Caco-2 (cell line): ENCODE data around the gene NRXN3. TPM values are rescaled to one million over a fixed set of nuclear protein-coding genes. Genes with fewer than 3 reads are reported as not detected.

Experiments used
- BruUV-seq: library from RNA; stranded (reverse); fragments of 400-500 nt; replicated peaks from 2 replicates; lab custom pipeline; 2021; lab: Mats Ljungman, UMichigan
- CTCF ChIA-PET: fragments of 300-600 bp; sonication (Branson Sonifier 250); formaldehyde crosslinking; loops from one replicate; lab custom pipeline; 2022; ENCODE audit warnings: antibody characterized with exemption; lab: Charles Lee
- POLR2A ChIA-PET: fragments of 300-600 bp; sonication (Branson Sonifier 250); formaldehyde crosslinking; loops from one replicate; lab custom pipeline; 2022; ENCODE audit warnings: antibody characterized with exemption; lab: Charles Lee
- DNase-seq, 2 experiments: peaks; one replicate each; pipeline versions ENCODE4 v3.0.0 to v3.0.0-alpha.2; 2020 to 2022
- H3K27me3 ChIP-seq: replicated peaks from 2 replicates; pipeline ENCODE4 v1.6.0; 2011; ENCODE audit warnings: low read length; ENCODE audit not compliant: control insufficient read depth, insufficient read depth
- H3K36me3 ChIP-seq: 2 replicates; pipeline ENCODE4 v1.5.1; 2011; ENCODE audit warnings: low read length; ENCODE audit not compliant: control insufficient read depth, insufficient read depth
- H3K4me1 ChIP-seq: fragments of 250-450 bp; sonication (Bioruptor Pico); 2 replicates; pipeline ENCODE4 v1.5.1; 2020; ENCODE audit warnings: mild to moderate bottlenecking
- H3K4me3 ChIP-seq: 2 replicates; pipeline ENCODE4 v1.5.1; 2011; ENCODE audit warnings: low read depth, mild to moderate bottlenecking, control low read depth, low read length
- H3K9me3 ChIP-seq: fragments of 250-450 bp; sonication (Bioruptor Pico); 2 replicates; pipeline ENCODE4 v1.5.1; 2020; ENCODE audit warnings: mild to moderate bottlenecking, moderate library complexity
- H3K27ac Mint-ChIP-seq: one replicate; pipeline ENCODE4 v1.8.0; 2022; ENCODE audit warnings: mixed read lengths; ENCODE audit not compliant: unreplicated experiment
- H3K27me3 Mint-ChIP-seq: one replicate; pipeline ENCODE4 v1.8.0; 2022; ENCODE audit warnings: mixed read lengths; ENCODE audit not compliant: insufficient read depth, unreplicated experiment
- H3K36me3 Mint-ChIP-seq: one replicate; pipeline ENCODE4 v1.8.0; 2022; ENCODE audit warnings: mild to moderate bottlenecking, mixed read lengths; ENCODE audit not compliant: insufficient read depth, unreplicated experiment
- H3K4me1 Mint-ChIP-seq: one replicate; pipeline ENCODE4 v1.8.0; 2022; ENCODE audit warnings: low read depth, mixed read lengths; ENCODE audit not compliant: unreplicated experiment
- H3K4me3 Mint-ChIP-seq: one replicate; pipeline ENCODE4 v1.8.0; 2022; ENCODE audit warnings: mild to moderate bottlenecking, moderate library complexity, mixed read lengths; ENCODE audit not compliant: unreplicated experiment
- H3K9me3 Mint-ChIP-seq: one replicate; pipeline ENCODE4 v1.8.0; 2022; ENCODE audit warnings: mixed read lengths; ENCODE audit not compliant: unreplicated experiment
- CTCF ChIP-seq, 2 experiments: fragments of 200-600 bp in 1 of 2; IDR thresholded peaks; 1 replicate in 1 of 2; 2 replicates in 1 of 2; pipeline versions ENCODE4 v1.5.1 to v1.8.0; 2011 to 2022; ENCODE audit warnings: antibody characterized with exemption in 1 of 2, control low read depth in 1 of 2, inconsistent platforms in 1 of 2, low read depth in 1 of 2, low read length in 1 of 2, mild to moderate bottlenecking in 1 of 2, moderate library complexity in 1 of 2; ENCODE audit not compliant: insufficient read depth in 1 of 2, severe bottlenecking in 1 of 2, unreplicated experiment in 1 of 2
- intact Hi-C: fragments of 100-400 bp; cut with micrococcal nuclease; formaldehyde crosslinking; loops from one replicate; pipeline ENCODE4 v1.10.0; 2022; ENCODE audit not compliant: unreplicated experiment
- total RNA-seq: library from RNA; stranded (reverse); gene quantifications from 2 replicates; pipeline ENCODE4 v1.2.3, GENCODE V29; 2022

NRXN3 gene
- total RNA-seq, 1 experiment from 2014 or later = 12.4 TPM

GRCh38 chr14:79670811-79671210 lies 1500.6 kb downstream of the NRXN3 start:
- H3K36me3 ChIP-seq = no peaks in the 10 kb centered on the region
- Mint-ChIP-seq H3K4me3 (no peak overlapping the region), H3K36me3 (no peaks in the 10 kb centered on the region), H3K27me3 (no peaks in the 10 kb centered on the region), H3K27ac (no peak overlapping the region), H3K4me1 (peaks cover 10% of the 10 kb centered on the region), H3K9me3 (no peaks in the 10 kb centered on the region)
- POLR2A ChIA-PET = no interaction called here
- CTCF ChIA-PET = no interaction called here
- peaks cover 9% of the 10 kb centered on the region for H3K4me1 ChIP-seq
- no peaks in the 10 kb centered on the region for H3K27me3 ChIP-seq
- no peak for DNase-seq
- H3K9me3 ChIP-seq = no peaks in the 10 kb centered on the region
- no peak overlapping the region for H3K4me3 ChIP-seq
- no TSS peak for BruUV-seq
- intact Hi-C loops = no loop called here
- TF ChIP-seq CTCF (IDR thresholded peaks at IDR 0.05; ENCODE audit: insufficient read depth in 1 of 2, low read depth in 1 of 2, low read length in 1 of 2, severe bottlenecking in 1 of 2, unreplicated experiment in 1 of 2) = no peak

- intact Hi-C loops = no loop called here
- H3K27ac Mint-ChIP-seq = no peak overlapping the region
- POLR2A ChIA-PET = interaction anchor here (0.6 kb wide), 1 partner anchor 168 kb away, joined by 8 read pairs; no protein-coding TSS in a partner anchor
These were observed 1509.9 kb downstream of the NRXN3 start for GRCh38 chr14:79680087-79680486.

GRCh38 chr14:79686196-79686595 lies 1516.0 kb downstream of the NRXN3 start:
- H3K36me3 Mint-ChIP-seq = no peaks in the 10 kb centered on the region
- H3K9me3 Mint-ChIP-seq = peaks cover 2% of the 10 kb centered on the region
- H3K27ac Mint-ChIP-seq = no peak overlapping the region
- Histone ChIP-seq H3K9me3 (no peaks in the 10 kb centered on the region), H3K4me3 (no peak overlapping the region), H3K4me1 (no peaks in the 10 kb centered on the region), H3K36me3 (no peaks in the 10 kb centered on the region), H3K27me3 (no peaks in the 10 kb centered on the region)
- CTCF ChIA-PET = no interaction called here
- DNase-seq = no peak
- BruUV-seq = no TSS peak
- H3K4me1 Mint-ChIP-seq = peaks cover 8% of the 10 kb centered on the region
- no peak overlapping the region for H3K4me3 Mint-ChIP-seq
- TF ChIP-seq CTCF (IDR thresholded peaks at IDR 0.05; ENCODE audit: insufficient read depth in 1 of 2, low read depth in 1 of 2, low read length in 1 of 2, severe bottlenecking in 1 of 2, unreplicated experiment in 1 of 2) = no peak
- intact Hi-C loops = no loop called here
- H3K27me3 Mint-ChIP-seq = no peaks in the 10 kb centered on the region
- POLR2A ChIA-PET = no interaction called here

More at GRCh38 chr14:79680087-79680486, 1509.9 kb downstream of the NRXN3 start:
- Histone ChIP-seq H3K4me3 (no peak overlapping the region), H3K27me3 (no peaks in the 10 kb centered on the region), H3K36me3 (no peaks in the 10 kb centered on the region), H3K9me3 (no peaks in the 10 kb centered on the region), H3K4me1 (no peaks in the 10 kb centered on the region)
- TF ChIP-seq CTCF (IDR thresholded peaks at IDR 0.05; ENCODE audit: insufficient read depth in 1 of 2, low read depth in 1 of 2, low read length in 1 of 2, severe bottlenecking in 1 of 2, unreplicated experiment in 1 of 2) = no peak
- Mint-ChIP-seq H3K9me3 (no peaks in the 10 kb centered on the region), H3K4me3 (no peak overlapping the region), H3K27me3 (no peaks in the 10 kb centered on the region), H3K36me3 (no peaks in the 10 kb centered on the region), H3K4me1 (peaks cover 15% of the 10 kb centered on the region)
- no TSS peak for BruUV-seq
- DNase-seq = no peak
- CTCF ChIA-PET = no interaction called here
